GM18508 (cell line): ENCODE data around the gene IER5L.
"Not testable (repeated sequence)": the region's sequence is repeated elsewhere in the genome, so short reads cannot be mapped to it uniquely, and the experiment has no call there.

Source experiments
- ATAC-seq: cut with Tn5 transposase; IDR thresholded peaks from one replicate; pipeline ENCODE4 v1.9.1; 2021; ENCODE audit warnings: moderate number of reproducible peaks; ENCODE audit not compliant: insufficient read depth, unreplicated experiment

Gene IER5L

DNA sequence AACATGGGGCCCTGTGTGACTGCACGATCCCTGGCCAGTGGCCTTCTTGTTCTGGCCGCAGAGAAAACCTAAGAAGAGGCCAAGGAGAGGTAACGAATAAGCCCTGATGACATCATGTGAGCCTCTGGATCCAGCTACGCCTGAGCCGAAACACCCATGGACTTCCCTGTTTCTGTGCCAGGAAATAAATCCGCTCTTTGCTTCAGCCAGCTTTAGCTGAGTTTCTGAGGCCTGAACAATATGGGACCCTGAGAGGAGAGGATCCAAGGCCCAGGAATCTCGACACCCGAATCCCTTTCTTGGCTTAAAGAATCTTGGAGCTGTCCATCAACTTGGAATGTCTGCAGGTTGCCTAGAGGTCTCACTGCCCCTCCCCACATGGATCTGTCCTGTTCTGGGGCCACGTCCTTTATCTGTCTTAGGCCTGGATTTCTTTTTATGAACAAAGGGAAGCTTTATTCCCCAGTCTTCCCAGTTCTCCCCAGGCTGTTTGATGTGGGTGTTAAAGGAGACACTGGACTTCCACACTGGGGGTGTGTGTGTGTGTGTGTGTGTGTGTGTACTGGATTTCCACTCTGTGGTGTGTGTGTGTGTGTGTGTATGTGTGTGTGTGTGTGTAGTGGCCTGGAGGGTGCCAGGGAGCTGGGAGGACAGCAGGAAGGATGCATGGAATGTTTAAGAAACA lies 13.7 kb downstream of the IER5L start:
- ATAC-seq, result no peak

GRCh38 chr9:129163753-129164152 lies 14.3 kb downstream of the IER5L start:
- ATAC-seq, result no peak

DNA sequence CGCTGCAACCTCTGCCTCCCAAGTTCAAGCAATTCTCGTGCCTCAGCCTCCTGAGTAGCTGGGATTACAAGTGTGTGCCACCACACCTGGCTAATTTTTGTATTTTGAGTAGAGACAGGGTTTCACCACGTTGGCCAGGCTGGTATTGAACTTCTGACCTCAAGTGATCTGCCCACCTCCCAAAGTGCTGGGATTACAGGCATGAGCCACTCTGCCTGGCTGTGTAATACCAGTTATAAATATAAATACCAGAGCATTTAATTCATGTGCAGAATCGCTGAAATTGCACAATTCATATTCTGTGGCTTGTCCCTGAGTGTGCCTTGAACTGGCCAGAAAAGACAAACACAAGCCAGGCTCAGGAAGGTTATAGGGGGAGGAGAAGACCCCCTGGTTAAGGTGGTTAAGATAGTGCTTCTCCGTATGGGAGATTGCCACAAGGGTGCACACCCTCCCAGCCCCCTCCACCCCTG lies 14.8 kb downstream of the IER5L start:
- ATAC-seq, result not testable (repeated sequence)

DNA sequence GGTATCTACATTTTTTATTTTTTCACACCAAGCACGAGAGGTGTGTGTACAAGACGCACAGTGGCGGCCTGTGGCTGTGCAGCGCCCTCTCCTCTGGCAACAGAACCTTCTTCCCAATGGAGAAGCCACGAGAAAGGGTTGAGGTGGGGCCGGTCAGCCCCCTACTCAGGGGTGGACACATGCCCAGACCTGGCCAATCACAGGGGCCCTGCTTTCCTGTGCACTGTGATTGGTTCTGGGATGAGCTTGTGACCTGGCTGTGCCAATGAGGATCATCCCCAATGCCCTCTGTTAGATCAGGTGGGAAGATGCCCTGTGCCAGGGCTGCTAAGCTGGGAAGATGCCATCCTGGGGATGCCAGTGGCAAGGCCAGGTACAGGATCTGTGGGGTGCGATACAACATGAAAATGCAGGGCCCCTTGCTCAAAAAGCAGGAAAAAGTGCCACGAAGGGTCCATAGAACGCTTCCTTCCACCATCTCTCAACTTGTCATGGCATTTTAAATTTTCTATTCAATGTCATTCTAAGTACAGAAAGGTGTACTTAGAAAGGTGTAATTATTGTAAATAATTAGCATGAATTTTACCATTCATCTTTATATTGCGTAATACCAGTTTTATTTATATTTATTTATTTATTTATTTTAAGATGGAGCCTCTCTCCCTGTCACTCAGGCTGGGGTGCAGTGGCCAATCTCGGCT lies 15.4 kb downstream of the IER5L start:
- ATAC-seq, result no peak

DNA sequence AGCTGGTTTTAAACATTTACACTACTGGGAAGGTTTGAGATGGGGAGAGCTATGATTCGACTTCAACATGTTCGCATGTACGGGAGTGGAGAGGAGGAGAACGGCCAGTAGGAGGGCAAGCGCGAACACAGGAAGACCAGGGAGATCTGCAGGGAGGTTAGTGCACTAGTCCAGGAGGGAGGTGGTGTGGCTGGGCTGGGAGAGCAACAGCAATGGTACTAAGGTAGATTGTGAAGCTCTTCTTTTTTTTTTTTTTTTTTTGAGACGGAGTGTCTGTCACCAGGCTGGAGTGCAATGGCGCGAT lies 16.6 kb downstream of the IER5L start:
- no peak for ATAC-seq

DNA sequence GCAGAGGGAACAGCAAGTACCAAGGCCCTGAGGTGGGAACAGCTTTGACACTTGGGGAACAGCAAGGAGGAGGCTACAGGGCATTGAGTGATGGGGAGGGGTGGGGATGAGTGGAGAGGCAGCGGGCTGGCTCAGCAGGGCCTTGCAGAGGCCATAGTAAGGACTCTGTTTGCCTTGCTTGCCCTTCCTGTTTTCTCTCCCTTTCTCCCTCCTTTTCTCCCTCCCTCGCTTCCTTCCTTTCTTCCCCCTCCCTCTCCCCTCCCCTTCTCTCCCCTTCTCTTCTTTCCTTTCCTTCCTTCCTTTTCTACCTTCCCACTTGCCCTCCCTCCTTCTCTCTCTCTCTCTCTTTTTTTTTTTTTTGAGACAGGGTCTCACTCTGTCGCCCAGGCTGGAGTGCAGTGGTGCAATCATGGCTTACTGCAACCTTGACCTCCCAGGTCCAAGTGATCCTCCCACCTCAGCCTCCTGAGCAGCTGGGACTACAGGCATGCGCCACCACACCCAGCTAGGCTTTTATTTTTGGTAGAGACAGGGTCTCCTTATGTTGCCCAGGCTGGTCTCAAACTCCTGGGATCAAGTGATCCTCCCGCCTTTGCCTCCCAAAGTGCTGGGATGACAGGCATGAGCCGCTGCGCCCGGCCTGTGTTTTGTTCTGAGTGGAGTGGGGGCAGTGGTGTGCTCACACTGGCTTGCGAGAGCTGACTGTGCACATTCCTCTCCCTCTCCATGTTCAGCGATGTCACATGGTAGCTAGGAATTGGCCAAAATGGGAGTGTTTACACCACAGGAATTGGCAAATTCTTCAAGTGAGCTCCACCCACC lies 17.1 kb downstream of the IER5L start:
- no peak for ATAC-seq

DNA sequence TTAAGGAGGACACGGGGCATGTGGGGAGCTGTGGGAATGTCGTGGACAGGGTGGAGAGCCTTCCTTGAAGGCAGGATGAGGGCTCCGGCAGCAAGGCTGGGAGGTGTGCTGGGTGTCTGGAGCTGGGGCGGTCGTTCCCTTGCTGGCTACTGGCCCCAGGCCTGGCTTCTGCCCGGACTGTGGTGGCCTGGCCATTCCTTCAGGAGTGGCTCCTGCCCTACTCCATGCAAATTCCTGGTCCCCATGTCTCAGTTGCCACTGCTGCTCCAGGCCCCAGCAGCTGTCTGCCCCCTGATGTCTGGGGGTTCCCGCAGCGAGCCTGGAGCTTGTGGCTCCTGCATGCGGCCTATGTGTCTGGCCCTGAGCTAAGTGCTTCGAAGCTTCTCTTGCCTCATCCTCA lies 21.9 kb downstream of the IER5L start:
- no peak for ATAC-seq

DNA sequence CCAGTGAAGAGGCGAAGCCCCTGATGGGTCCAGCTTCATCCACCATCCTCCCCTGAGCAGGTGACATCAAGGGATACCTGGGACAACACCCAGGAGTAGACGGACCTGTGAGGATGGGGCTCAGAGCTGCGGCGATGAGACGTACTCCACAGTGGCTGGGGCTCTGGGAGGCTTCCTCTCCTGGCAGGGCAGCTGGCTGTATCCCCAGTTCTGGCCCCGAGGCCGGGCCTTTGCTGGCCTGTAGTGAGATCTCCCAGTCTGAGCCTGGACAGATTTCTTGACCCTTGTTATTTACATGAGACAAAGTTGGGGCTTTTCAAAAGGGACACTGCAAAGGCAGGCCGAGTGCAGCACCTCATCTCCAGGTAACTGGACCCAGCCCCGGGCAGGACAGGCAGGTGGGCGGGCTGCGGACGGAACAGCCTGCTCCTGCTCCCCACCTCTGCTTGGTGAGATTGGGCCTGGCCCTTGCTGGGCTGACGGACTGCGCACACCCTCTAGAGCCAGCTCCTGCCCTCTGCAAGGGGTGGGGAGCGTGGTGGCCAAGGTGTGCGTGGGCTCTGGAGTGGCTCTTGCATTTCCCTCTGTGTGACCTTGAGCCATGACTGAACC lies 23.1 kb downstream of the IER5L start:
- ATAC-seq, result no peak

GRCh38 chr9:129151469-129151868 lies 26.6 kb downstream of the IER5L start:
- ATAC-seq, result no peak

- ATAC-seq, result no peak
Observed at GRCh38 chr9:129150672-129151211, 27.3 kb downstream of the IER5L start.

- no peak for ATAC-seq
Observed at GRCh38 chr9:129150122-129150521, 27.9 kb downstream of the IER5L start.

- ATAC-seq, result no peak
Observed at GRCh38 chr9:129149442-129149841, 28.6 kb downstream of the IER5L start.

GRCh38 chr9:129148463-129149204 lies 29.4 kb downstream of the IER5L start:
- no peak for ATAC-seq

- ATAC-seq, result no peak
Observed at GRCh38 chr9:129146441-129146941, 31.6 kb downstream of the IER5L start.

DNA sequence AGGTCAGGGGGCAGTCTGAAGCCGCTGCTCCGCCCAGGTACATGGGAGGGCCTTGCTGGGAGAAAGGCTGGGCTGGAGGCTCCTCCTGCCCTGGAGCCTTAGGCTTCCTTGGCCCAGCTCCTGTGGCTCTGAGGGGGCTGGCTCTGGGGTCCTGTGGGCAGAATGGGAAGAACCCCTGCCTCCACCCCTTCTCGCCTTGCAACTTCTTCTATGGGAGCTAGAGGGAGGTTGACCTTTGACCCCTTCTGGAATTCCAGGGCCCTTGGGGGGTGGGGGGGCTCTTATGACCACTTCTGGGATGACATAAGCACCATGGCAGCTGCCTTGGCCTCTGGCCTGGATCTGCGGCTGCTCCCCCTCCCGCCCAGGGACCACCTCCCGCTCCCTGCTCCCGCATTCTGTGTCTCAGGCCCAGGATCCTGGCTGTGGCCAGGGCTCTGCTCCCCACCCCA lies 32.2 kb downstream of the IER5L start:
- no peak for ATAC-seq

DNA sequence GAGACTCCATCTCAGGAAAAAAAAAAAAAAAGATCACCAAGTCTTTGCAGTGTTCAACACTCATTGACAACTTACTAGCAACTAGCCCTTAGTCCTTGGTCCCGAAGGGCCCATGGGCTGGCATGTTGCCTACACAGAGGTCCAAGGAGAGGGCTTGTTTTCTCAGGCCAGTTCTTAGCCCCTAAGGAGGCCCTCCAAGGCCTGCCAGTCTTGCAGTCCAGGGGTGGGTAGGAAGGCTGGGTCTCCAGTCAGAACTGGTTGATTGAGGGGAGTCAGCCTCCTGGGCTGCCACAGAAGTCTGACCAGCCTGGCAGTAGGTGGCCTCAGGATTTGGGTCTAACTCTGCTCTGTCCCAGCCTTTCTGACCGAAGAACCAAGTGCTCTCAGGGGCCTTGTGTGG lies 32.7 kb downstream of the IER5L start:
- ATAC-seq, result no peak

DNA sequence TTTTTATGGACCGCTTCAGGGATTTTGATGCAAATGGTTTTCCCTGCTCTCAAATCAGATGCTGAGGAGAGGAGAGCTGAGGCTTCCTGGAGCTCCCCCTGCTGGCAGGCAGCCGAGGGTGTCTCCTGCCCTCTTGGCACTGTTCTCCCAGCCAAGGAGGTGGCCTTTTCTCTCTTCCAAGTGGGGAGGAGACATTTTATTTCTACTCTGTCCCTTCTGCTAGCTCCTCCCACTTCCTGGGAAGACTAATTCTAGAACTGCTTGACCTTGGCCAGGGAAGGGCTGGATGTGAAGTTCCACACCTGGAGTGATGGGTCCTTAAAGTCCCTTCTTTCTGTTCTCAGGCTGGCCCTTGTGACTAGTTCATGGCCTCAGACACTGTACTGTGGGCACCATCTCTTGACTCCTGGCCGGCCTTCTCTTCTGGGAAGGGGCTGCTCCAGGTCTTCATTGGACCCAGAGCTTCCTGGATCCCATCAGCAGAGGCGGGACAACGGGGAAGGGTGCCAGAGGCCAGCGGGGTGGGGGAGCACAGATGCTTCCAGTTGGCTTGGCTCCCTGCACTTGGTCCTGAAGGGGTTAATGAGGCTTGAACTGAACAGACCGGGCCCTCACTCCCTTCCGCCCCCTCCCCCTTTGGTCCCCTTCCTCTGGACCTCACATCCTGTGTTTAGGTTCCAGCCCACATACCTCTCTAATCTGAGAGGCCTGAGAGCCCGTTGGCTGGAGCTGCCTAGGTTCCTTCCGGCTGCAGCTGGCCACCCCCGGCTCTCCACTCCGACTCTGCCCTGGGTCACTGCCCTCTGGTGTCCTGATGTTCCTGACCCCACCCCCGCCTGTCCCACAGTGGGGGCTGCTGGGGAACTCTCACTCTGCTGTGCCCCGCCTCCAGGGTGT lies 34.8 kb downstream of the IER5L start:
- ATAC-seq, result no peak

DNA sequence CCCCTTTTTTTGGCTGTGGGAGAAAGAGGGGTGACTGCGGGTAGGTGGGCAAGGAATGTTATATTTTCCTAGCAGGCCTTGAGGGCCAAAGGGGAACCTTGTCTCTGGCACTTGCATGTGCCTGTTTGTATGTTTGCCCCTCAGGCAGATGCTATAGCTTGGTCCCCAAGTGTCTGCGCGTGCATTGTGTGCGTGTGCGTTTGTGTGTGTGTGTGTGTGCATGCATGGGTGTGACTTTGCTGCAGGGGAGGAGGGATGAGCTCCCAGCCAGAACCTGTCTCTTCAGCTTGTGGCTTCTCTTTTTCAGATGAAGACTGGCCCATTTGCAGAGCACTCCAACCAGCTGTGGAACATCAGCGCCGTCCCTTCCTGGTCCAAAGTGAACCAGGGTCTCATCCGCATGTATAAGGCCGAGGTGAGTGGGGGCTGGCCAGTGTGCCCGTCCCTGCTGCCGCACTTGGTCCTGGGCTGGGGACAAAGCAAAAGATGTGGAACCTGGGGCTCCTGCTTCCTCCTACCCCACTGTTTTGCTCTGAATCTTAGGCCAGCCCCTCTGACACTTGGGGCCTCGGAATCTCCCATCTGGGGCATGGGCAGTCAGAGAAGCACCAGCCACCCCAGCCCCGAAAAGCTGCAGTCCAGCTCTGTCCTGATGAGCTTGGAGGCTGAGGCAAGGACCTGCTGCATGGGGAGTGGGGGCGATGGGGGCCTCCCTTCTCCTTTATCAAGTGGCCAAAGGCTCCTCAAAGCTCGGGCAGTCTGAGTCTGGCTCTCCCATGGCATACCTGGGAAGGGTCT lies 35.7 kb downstream of the IER5L start:
- no peak for ATAC-seq
